NB4 (cell line): ENCODE measurements around the gene P3H4.

Experiments used
- POLR2A ChIP-seq: IDR thresholded peaks from 2 replicates; pipeline ENCODE4 v1.6.1; 2011; ENCODE audit warnings: mild to moderate bottlenecking; ENCODE audit not compliant: insufficient read length; ENCODE audit errors: extremely low read depth
- TF ChIP-seq, protein P1 (sequence below): IDR thresholded peaks from one replicate; pipeline ENCODE4 v1.5.1; 2012; ENCODE audit warnings: low read depth, low read length

DNA sequence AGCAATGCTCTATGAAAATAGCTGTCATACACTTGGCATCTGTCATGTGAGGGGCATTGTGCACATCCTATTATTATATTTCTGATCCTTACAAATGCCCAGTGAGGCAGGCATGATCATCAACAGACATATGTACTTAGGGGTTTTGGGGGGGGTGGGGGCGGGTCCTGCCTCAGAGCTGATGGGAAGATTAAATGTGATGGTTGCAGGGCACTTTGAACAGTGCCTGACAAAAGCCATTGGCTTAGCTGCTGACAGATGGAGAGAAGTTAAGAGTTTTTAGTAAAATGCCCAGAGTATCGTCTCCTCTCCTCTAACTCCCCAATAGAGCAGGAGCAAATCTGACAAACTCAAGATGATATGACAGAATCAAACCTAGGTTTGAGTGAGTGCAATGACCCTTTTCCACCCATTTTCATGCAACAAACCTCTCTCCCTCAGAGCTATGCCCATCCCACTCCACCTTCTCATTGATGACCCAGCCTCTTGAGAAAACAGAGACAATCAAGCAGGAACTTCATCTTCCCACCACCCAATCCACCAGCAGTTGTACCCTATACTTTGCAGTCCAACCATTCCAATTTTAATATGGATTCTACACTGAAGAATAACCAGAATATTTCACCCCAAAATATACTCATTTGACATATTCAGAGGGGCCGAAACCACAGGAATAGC is 48.6 kb upstream of the P3H4 start:
- TF ChIP-seq POLR2A, result no peak
- TF ChIP-seq, protein P1, sequence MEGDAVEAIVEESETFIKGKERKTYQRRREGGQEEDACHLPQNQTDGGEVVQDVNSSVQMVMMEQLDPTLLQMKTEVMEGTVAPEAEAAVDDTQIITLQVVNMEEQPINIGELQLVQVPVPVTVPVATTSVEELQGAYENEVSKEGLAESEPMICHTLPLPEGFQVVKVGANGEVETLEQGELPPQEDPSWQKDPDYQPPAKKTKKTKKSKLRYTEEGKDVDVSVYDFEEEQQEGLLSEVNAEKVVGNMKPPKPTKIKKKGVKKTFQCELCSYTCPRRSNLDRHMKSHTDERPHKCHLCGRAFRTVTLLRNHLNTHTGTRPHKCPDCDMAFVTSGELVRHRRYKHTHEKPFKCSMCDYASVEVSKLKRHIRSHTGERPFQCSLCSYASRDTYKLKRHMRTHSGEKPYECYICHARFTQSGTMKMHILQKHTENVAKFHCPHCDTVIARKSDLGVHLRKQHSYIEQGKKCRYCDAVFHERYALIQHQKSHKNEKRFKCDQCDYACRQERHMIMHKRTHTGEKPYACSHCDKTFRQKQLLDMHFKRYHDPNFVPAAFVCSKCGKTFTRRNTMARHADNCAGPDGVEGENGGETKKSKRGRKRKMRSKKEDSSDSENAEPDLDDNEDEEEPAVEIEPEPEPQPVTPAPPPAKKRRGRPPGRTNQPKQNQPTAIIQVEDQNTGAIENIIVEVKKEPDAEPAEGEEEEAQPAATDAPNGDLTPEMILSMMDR, result no peak
